COLO668 (cell line): ENCODE measurements around the gene EFNB3.
A peak's percentile ranks its signal among the peaks of the same experiment; 100 is the strongest.

ENCODE experiments used
- DNase-seq: peaks from one replicate; lab custom pipeline; 2025; ENCODE audit not compliant: unreplicated experiment; lab: John Stamatoyannopoulos, UW

EFNB3 gene

GRCh38 chr17:7697828-7698588 lies 7.0 kb upstream of the EFNB3 start:
- no peak for DNase-seq

- DNase-seq = no peak
These were observed 4.5 kb upstream of the EFNB3 start for GRCh38 chr17:7700510-7700909.

- no peak for DNase-seq
These were observed 3.3 kb upstream of the EFNB3 start for GRCh38 chr17:7701681-7702080.

- DNase-seq = no peak
These were observed 2.2 kb upstream of the EFNB3 start for GRCh38 chr17:7702776-7703175.

GRCh38 chr17:7703584-7704479 lies 1.2 kb upstream of the EFNB3 start:
- peak; percentile 8 for DNase-seq

- DNase-seq = no peak
These were observed 560 bp downstream of the EFNB3 start for GRCh38 chr17:7705269-7706255.

- no peak for DNase-seq
These were observed 1.8 kb downstream of the EFNB3 start for GRCh38 chr17:7706631-7707354.

- peak; percentile 4 for DNase-seq
These were observed 2.4 kb downstream of the EFNB3 start for GRCh38 chr17:7707446-7707845.

GRCh38 chr17:7707858-7708750 lies 3.1 kb downstream of the EFNB3 start:
- no peak for DNase-seq

GRCh38 chr17:7709031-7709430 lies 4.0 kb downstream of the EFNB3 start:
- DNase-seq = no peak

- no peak for DNase-seq
These were observed 5.3 kb downstream of the EFNB3 start for GRCh38 chr17:7710301-7710700.

- DNase-seq = no peak
These were observed 6.2 kb downstream of the EFNB3 start for GRCh38 chr17:7711051-7711755.

- DNase-seq = no peak
These were observed 7.2 kb downstream of the EFNB3 start for GRCh38 chr17:7712111-7712771.

GRCh38 chr17:7713782-7714181 lies 8.8 kb downstream of the EFNB3 start:
- no peak for DNase-seq

- DNase-seq = no peak
These were observed 10.0 kb downstream of the EFNB3 start for GRCh38 chr17:7714721-7715594.

GRCh38 chr17:7715936-7716886 lies 11.2 kb downstream of the EFNB3 start:
- DNase-seq = no peak
